Natural killer cell (primary cell): ENCODE data around the gene NSFL1C. TPM values are rescaled to one million over a fixed set of nuclear protein-coding genes. Genes with fewer than 3 reads are reported as not detected.

Experiments
- ATAC-seq, 3 donors: fragments of 150-1000 bp in 2 of 3; fragments of 200-7000 bp in 1 of 3; cut with Tn5 transposase; 1 replicate in 1 of 3; 2 replicates in 2 of 3; pipeline ENCODE4 v1.10.0; 2021; ENCODE audit warnings: mild to moderate bottlenecking in 2 of 3, moderate library complexity in 2 of 3
- DNase-seq, 2 donors: peaks; one replicate each; pipeline versions ENCODE4 v3.0.0 to v3.0.0-alpha.2; 2013 to 2021; ENCODE audit warnings: mixed read lengths in 1 of 2
- H3K27ac ChIP-seq: one replicate; pipeline ENCODE4 v1.5.1; 2013; ENCODE audit warnings: mild to moderate bottlenecking, low read length
- H3K27me3 ChIP-seq: one replicate; pipeline ENCODE4 v1.6.1; 2013; ENCODE audit warnings: low read length; ENCODE audit not compliant: control insufficient read depth, insufficient read depth
- H3K36me3 ChIP-seq: one replicate; pipeline ENCODE4 v1.6.1; 2013; ENCODE audit warnings: low read length; ENCODE audit not compliant: control insufficient read depth, insufficient read depth
- H3K4me1 ChIP-seq: one replicate; pipeline ENCODE4 v1.6.1; 2013; ENCODE audit warnings: low read length; ENCODE audit not compliant: control insufficient read depth, insufficient read depth
- H3K4me3 ChIP-seq: one replicate; pipeline ENCODE4 v1.5.1; 2013; ENCODE audit warnings: low read length
- H3K9me3 ChIP-seq: one replicate; pipeline ENCODE4 v1.6.1; 2013; ENCODE audit warnings: low read length; ENCODE audit not compliant: control insufficient read depth, insufficient read depth
- H3K27ac Mint-ChIP-seq, 2 donors: one replicate each; pipeline ENCODE4 v1.8.0; 2022; ENCODE audit warnings: mild to moderate bottlenecking in 2 of 2, mixed read lengths in 2 of 2, moderate library complexity in 1 of 2
- H3K27me3 Mint-ChIP-seq, 2 donors: one replicate each; pipeline ENCODE4 v1.8.0; 2022; ENCODE audit warnings: low read depth in 2 of 2, mixed read lengths in 2 of 2
- H3K36me3 Mint-ChIP-seq: one replicate; pipeline ENCODE4 v1.8.0; 2022; ENCODE audit warnings: mixed read lengths
- H3K4me1 Mint-ChIP-seq, 2 donors: one replicate each; pipeline ENCODE4 v1.8.0; 2022; ENCODE audit warnings: mixed read lengths in 2 of 2
- H3K4me3 Mint-ChIP-seq: one replicate; pipeline ENCODE4 v1.8.0; 2022; ENCODE audit warnings: mild to moderate bottlenecking, moderate library complexity, mixed read lengths
- H3K9me3 Mint-ChIP-seq, 2 donors: one replicate each; pipeline ENCODE4 v1.8.0; 2022; ENCODE audit warnings: mixed read lengths in 2 of 2
- CTCF ChIP-seq: fragments of 200-600 bp; IDR thresholded peaks from one replicate; pipeline ENCODE4 v1.8.0; 2022; ENCODE audit warnings: antibody characterized with exemption
- WGBS: methylation state at CpG from one replicate; pipeline ENCODE4 v1.1.7; 2013; ENCODE audit warnings: missing lambda C conversion rate; ENCODE audit not compliant: insufficient coverage; 5-methylcytosine and 5-hydroxymethylcytosine counted together
- intact Hi-C: fragments of 100-400 bp; cut with micrococcal nuclease; formaldehyde crosslinking; loops from one replicate; pipeline ENCODE4 v1.14.2; 2022
- total RNA-seq, 4 donors: library from RNA; stranded (reverse); fragments of 120-200 nt in 1 of 4; gene quantifications; one replicate each; pipeline versions ENCODE4 v1.2.3 to v1.2.4, GENCODE V29; 2013 to 2022

Gene NSFL1C
- 10 to 100 TPM; 53.9 to 69.0 (median 66.2) TPM for total RNA-seq
- total RNA-seq (2013), result 39.5 TPM

DNA sequence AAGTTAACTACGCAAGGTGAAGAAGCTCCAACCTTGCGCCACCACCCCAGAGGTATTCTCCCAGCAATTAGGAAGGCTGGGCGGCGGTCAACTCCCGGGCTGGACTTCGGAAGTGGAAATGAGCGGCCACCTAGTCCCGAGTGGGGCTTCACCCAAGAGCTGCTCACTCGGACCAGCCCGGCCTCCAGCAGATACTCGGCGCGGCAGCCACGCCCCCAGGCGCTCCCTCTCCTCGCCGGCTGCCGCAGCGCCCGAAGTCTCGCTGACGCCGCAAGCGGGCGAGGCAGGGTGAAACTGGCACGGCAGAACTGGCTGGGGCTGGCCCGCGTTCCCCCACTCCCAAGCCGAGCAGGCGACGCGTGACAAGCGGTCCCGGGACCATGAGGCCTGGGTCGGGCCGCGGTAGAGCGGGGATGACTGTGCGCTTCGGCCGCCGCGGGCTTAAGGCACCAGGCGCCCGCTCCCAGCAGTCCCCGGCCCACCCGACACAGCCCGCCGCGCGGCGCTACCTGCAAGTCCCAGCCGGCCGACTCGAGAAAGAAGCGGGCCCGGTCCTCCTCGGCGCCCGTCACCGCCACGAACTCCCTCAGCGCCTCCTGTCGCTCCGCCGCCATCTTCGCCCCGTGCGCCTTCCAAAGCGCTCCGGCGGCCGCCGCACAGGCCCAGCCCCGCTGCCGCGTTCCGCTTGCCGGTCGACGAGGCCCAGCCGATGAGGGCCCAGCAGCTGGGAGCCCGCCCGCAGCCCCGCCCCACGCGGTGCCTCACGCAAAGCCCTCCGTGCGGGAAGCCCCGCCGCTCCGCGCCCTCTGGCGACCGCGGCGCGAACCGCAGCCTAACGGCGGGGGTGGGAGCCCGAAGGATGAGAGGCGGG lies at the start of gene NSFL1C:
NSFL1C (minus strand) TSS at position 639 of the 871 bp plus-strand sequence; CDS start at position 614, 25 bp downstream.
- Mint-ChIP-seq H3K4me1 (peaks cover 42 to 51% of the 10 kb centered on the region in 2 donors), H3K4me3 (peak within 1 kb of the TSS; percentile 90), H3K9me3 (no peaks in the 10 kb centered on the region), H3K36me3 (no peaks in the 10 kb centered on the region), H3K27ac (peak within 1 kb of the TSS; percentile 61 to 73), H3K27me3 (peaks cover 16 to 24% of the 10 kb centered on the region in 2 donors)
- under 1% methylated on average over 104 of the region's 104 CpGs for WGBS
- H3K36me3 ChIP-seq, result peaks cover 7% of the 10 kb centered on the region
- ATAC-seq (peak; percentile 96 to 99 (median 97)), DNase-seq (peak; percentile 98 to 99)
- H3K27ac ChIP-seq, result peak within 1 kb of the TSS; percentile 61
- no peaks in the 10 kb centered on the region for H3K9me3 ChIP-seq
- H3K4me1 ChIP-seq, result peaks cover 28% of the 10 kb centered on the region
- no peaks in the 10 kb centered on the region for H3K27me3 ChIP-seq
- H3K4me3 ChIP-seq, result peak within 1 kb of the TSS; percentile 58
- TF ChIP-seq CTCF, result peak; percentile 100
- intact Hi-C loops, result loop anchor here (1.0 to 2.0 kb wide), 3 partner anchors 32 to 348 kb away; partner anchors contain the start of genes FKBP1A and PSMF1

- Mint-ChIP-seq H3K9me3 (no peaks in the 10 kb centered on the region), H3K4me1 (no peaks in the 10 kb centered on the region), H3K4me3 (no peak overlapping the region), H3K27me3 (peaks cover 22 to 28% of the 10 kb centered on the region in 2 donors), H3K36me3 (no peaks in the 10 kb centered on the region), H3K27ac (no peak overlapping the region)
- TF ChIP-seq CTCF, result no peak
- 86% methylated on average over 1 of the region's 1 CpG for WGBS
- H3K4me3 ChIP-seq, result no peak overlapping the region
- DNase-seq, result no peak
- no peak for ATAC-seq
- H3K9me3 ChIP-seq, result no peaks in the 10 kb centered on the region
- intact Hi-C loops, result no loop called here
- no peaks in the 10 kb centered on the region for H3K4me1 ChIP-seq
- no peaks in the 10 kb centered on the region for H3K36me3 ChIP-seq
- no peaks in the 10 kb centered on the region for H3K27me3 ChIP-seq
- H3K27ac ChIP-seq, result no peak overlapping the region
These were observed 47.2 kb upstream of the NSFL1C start for GRCh38 chr20:1513801-1514200.

- no peaks in the 10 kb centered on the region for H3K27me3 ChIP-seq
- no peak overlapping the region for H3K4me3 Mint-ChIP-seq
- no peak overlapping the region for H3K27ac Mint-ChIP-seq
- ATAC-seq (no peak), DNase-seq (peak in 1 of 2 donors; percentile 56)
- H3K4me1 Mint-ChIP-seq, result no peaks in the 10 kb centered on the region
- no peaks in the 10 kb centered on the region for H3K36me3 Mint-ChIP-seq
- no peaks in the 10 kb centered on the region for H3K4me1 ChIP-seq
- H3K36me3 ChIP-seq, result no peaks in the 10 kb centered on the region
- 33% methylated on average over 9 of the region's 9 CpGs for WGBS
- peak; percentile 12 for TF ChIP-seq CTCF
- H3K27ac ChIP-seq, result no peak overlapping the region
- intact Hi-C loops, result no loop called here
- H3K9me3 ChIP-seq, result no peaks in the 10 kb centered on the region
- peaks cover 24 to 45% of the 10 kb centered on the region in 2 donors for H3K27me3 Mint-ChIP-seq
- H3K4me3 ChIP-seq, result no peak overlapping the region
- H3K9me3 Mint-ChIP-seq, result no peaks in the 10 kb centered on the region
These were observed 42.6 kb upstream of the NSFL1C start for GRCh38 chr20:1509237-1509636.
